Measurements from ENCODE around the gene SLC7A14.

DNA sequence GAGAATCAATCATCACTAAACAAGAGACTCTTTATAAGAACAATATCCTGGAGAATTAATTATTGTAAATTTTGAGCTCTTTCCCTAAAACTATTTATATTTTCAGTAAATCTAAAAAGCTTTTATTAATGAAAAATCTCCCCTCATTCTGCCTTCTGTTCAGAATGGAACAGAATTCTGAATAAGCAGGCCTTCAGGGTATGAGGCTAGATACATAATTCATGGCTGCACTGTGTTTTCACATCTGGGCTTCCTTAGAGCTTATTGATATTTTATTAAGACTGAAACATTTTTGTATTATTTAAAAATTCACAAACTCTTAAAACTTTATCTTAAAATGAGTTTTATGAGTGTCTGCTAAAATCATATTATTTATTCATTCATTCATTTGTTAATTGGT lies 142.4 kb downstream of the SLC7A14 start:
- TF ChIP-seq, protein P1, sequence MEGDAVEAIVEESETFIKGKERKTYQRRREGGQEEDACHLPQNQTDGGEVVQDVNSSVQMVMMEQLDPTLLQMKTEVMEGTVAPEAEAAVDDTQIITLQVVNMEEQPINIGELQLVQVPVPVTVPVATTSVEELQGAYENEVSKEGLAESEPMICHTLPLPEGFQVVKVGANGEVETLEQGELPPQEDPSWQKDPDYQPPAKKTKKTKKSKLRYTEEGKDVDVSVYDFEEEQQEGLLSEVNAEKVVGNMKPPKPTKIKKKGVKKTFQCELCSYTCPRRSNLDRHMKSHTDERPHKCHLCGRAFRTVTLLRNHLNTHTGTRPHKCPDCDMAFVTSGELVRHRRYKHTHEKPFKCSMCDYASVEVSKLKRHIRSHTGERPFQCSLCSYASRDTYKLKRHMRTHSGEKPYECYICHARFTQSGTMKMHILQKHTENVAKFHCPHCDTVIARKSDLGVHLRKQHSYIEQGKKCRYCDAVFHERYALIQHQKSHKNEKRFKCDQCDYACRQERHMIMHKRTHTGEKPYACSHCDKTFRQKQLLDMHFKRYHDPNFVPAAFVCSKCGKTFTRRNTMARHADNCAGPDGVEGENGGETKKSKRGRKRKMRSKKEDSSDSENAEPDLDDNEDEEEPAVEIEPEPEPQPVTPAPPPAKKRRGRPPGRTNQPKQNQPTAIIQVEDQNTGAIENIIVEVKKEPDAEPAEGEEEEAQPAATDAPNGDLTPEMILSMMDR (conservative IDR thresholded peaks at IDR 0.05; ENCODE audit: low read length), result no peak
- TF ChIP-seq EZH2phosphoT487 (IDR thresholded peaks at IDR 0.05; ENCODE audit: borderline replicate concordance, low read depth, low read length), result no peak
